Liver (tissue), 3 donors: Measurements from ENCODE around the gene VPS52.

Experiments used
- MAX ChIP-seq: IDR thresholded peaks from 2 replicates; pipeline ENCODE4 v1.6.1; 2016; ENCODE audit warnings: antibody characterized with exemption
- RXRA ChIP-seq, 2 donors: IDR thresholded peaks; 2 replicates each; pipeline ENCODE4 v1.6.1; 2017 to 2018; ENCODE audit warnings: antibody characterized with exemption in 2 of 2, mild to moderate bottlenecking in 1 of 2
- SP1 ChIP-seq: IDR thresholded peaks from 2 replicates; pipeline ENCODE4 v1.6.1; 2018; ENCODE audit warnings: antibody characterized with exemption, mild to moderate bottlenecking
- TF ChIP-seq, protein P1 (sequence below): fragments of 150-350 bp; IDR thresholded peaks from 2 replicates; pipeline ENCODE4 v1.5.1; 2017; ENCODE audit warnings: improper control_type of control experiment, low read depth, low read length; ENCODE audit not compliant: missing input control
- donor health status: healthy.
- donor health status: healthy.

- TF ChIP-seq, protein P1, sequence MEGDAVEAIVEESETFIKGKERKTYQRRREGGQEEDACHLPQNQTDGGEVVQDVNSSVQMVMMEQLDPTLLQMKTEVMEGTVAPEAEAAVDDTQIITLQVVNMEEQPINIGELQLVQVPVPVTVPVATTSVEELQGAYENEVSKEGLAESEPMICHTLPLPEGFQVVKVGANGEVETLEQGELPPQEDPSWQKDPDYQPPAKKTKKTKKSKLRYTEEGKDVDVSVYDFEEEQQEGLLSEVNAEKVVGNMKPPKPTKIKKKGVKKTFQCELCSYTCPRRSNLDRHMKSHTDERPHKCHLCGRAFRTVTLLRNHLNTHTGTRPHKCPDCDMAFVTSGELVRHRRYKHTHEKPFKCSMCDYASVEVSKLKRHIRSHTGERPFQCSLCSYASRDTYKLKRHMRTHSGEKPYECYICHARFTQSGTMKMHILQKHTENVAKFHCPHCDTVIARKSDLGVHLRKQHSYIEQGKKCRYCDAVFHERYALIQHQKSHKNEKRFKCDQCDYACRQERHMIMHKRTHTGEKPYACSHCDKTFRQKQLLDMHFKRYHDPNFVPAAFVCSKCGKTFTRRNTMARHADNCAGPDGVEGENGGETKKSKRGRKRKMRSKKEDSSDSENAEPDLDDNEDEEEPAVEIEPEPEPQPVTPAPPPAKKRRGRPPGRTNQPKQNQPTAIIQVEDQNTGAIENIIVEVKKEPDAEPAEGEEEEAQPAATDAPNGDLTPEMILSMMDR: no peak
- TF ChIP-seq RXRA (IDR thresholded peaks at IDR 0.05) (no peak), SP1 (no peak), MAX (no peak)
Measured at GRCh38 chr6:33301877-33302276, 30.2 kb upstream of the VPS52 start.
